Measurements from ENCODE around the gene GRAP2. TPM values are rescaled to one million over a fixed set of nuclear protein-coding genes. Genes with fewer than 3 reads are reported as not detected.
"Not testable (repeated sequence)": the region's sequence is repeated elsewhere in the genome, so short reads cannot be mapped to it uniquely, and the experiment has no call there.

Gene GRAP2
- total RNA-seq, 1 experiment from 2014 or later: 0.42 TPM

- no peak for TF ChIP-seq CTCF (IDR thresholded peaks at IDR 0.05 in 2 of 3, conservative IDR thresholded peaks at IDR 0.05 in 1 of 3; ENCODE audit: borderline replicate concordance in 1 of 3, insufficient read depth in 1 of 3, low read depth in 2 of 3, low read length in 2 of 3)
- no peak for TF ChIP-seq TCF7L2 (IDR thresholded peaks at IDR 0.05; ENCODE audit: borderline replicate concordance, extremely low read depth, insufficient read depth, insufficient read length)
- no peak for TF ChIP-seq EZH2phosphoT487 (IDR thresholded peaks at IDR 0.05; ENCODE audit: borderline replicate concordance)
- no peak for TF ChIP-seq JUND (IDR thresholded peaks at IDR 0.05)
- TF ChIP-seq POLR2AphosphoS5 (IDR thresholded peaks at IDR 0.05; ENCODE audit: low read depth, low read length): no peak
Observed at GRCh38 chr22:39868741-39869140, 32.1 kb upstream of the GRAP2 start (continued).

GRCh38 chr22:39869797-39870196 is 31.1 kb upstream of the GRAP2 start:
- H3K79me2 ChIP-seq (ENCODE audit: insufficient read depth, low read length); H4K20me1 ChIP-seq (ENCODE audit: insufficient read depth); H3K4me3 ChIP-seq (replicated peaks in 1 of 2; ENCODE audit: low read depth in 1 of 2, low read length in 2 of 2); ATAC-seq; H3K9ac ChIP-seq (ENCODE audit: low read length); H3K36me3 ChIP-seq (ENCODE audit: control insufficient read depth in 1 of 2, insufficient read depth in 2 of 2, low read length in 2 of 2); BruUV-seq (replicated peaks); H3K4me2 ChIP-seq (ENCODE audit: low read length); RAD21 ChIA-PET (ENCODE audit: low non-redundant PET in 1 of 2, low total read pairs in 2 of 2, uncharacterized antibody in 2 of 2, unreplicated experiment in 2 of 2); H3K9me2 ChIP-seq (ENCODE audit: insufficient read depth); H2AFZ ChIP-seq (ENCODE audit: low read depth, low read length, poor library complexity, severe bottlenecking); H3K4me1 ChIP-seq (ENCODE audit: control insufficient read depth in 1 of 2, insufficient read depth in 2 of 2, low read length in 2 of 2); CTCF ChIA-PET; DNase-seq (ENCODE audit: low read depth, low spot score); H3K9me3 ChIP-seq (ENCODE audit: control insufficient read depth in 1 of 2, insufficient read depth in 1 of 2, low read depth in 1 of 2, low read length in 2 of 2); H3K27ac ChIP-seq (ENCODE audit: low read depth, low read length); intact Hi-C loops (cut with micrococcal nuclease); POLR2A ChIA-PET: not testable (repeated sequence)
- peaks cover 57% of the 10 kb centered on the region for H3K27me3 ChIP-seq (ENCODE audit: insufficient read depth, low read length)
